GM19438 (cell line): Measurements from ENCODE around the gene TMEM39A.
A peak's percentile ranks its signal among the peaks of the same experiment; 100 is the strongest.

Experiments used
- ATAC-seq: cut with Tn5 transposase; IDR thresholded peaks from one replicate; pipeline ENCODE4 v1.9.1; 2021; ENCODE audit warnings: low read depth; ENCODE audit not compliant: unreplicated experiment

Gene TMEM39A, protein sequence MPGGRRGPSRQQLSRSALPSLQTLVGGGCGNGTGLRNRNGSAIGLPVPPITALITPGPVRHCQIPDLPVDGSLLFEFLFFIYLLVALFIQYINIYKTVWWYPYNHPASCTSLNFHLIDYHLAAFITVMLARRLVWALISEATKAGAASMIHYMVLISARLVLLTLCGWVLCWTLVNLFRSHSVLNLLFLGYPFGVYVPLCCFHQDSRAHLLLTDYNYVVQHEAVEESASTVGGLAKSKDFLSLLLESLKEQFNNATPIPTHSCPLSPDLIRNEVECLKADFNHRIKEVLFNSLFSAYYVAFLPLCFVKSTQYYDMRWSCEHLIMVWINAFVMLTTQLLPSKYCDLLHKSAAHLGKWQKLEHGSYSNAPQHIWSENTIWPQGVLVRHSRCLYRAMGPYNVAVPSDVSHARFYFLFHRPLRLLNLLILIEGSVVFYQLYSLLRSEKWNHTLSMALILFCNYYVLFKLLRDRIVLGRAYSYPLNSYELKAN

GRCh38 chr3:119463171-119464169, at the start of gene TMEM39A:
Gene TMEM39A, minus strand, starts transcription at chr3:119463615. Its CDS starts 1,541 bp downstream, at chr3:119462074.
- ATAC-seq, result peak; percentile 94

DNA sequence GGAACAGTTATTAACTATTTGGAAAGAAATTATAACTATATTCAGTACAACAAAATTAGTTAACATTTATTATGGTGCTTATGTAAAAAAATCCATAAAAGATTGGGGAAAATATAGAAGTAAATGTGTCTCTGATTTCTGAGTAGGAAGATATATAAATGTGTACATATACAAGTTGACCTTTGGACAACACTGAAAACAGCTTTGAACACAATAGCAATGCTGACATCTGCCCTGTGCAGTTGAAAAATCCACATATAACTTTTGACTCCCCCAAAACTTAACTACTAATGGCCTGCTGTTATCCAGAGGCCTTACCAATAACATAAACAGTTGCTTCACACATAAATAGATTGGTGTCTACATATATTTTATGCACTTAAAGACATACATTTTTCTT, 47.3 kb upstream of the TMEM39A start:
- no peak for ATAC-seq

DNA sequence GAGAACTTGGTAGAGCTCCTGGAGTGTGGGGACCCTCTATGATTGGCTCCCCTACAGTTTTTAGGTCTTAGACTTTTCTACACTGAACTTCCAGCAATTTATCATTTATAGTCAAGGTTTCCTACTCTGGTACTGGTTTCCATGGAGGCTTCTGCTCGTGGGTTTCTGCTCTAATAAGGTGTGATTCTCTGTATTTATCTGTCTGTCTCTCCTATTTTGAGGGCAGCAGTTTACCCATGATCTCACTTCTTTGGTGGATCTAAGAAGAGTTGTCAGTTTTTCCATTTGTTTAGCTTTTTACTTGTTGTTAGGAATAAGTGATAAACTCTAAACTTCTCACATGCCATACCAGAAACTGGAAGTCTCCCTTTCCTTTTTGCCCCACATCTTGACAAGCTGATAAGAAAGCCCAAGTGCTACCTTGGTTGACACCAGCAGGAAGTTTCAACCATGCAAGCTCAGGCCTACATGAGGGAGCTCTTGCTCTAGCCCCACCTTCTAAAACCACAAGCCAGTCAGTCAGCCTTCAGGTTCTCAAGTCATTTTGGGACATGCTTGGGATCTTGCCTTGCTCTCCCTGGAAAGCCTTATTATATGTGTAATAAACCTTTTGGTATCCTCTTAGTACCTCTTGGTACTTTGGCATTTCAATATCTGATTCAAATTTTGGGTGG, 44.9 kb upstream of the TMEM39A start:
- no peak for ATAC-seq

DNA sequence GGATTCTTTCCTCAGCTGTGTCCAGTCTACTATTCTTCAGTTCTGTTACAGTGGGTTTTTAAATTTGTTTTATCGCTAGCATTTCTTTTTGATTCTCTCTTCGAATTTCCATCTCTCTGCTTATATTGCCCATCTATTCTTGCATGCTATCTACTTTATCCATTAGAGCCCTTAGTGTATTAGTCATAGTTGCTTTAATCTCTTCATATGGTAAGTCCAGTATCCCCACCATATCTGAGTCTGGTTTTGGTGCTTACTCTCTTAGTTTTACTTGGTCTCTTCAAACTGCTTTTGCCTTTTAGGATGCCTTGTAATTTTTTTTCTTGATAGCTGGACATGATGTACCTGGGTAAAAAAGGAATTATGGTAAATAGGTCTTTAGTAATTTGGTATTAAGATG, 44.0 kb upstream of the TMEM39A start:
- no peak for ATAC-seq

DNA sequence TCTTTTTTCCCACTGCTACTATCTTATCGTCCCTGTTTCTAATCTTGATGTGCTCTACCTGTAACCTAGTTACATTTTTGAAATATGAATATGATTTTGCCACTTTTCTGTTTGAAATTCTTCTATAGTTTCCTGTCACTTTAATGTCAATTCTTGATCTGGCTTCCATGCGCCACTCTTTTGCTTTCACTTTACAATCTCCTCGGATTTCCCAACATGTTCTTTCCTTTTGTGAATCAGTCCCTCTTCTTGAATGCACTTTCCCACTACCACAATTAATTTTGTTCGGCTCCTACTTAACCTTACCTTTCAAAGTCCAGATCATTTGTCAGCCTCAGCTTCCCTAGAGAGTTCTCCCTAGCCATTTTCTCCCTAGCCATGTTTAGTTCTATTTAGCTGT, 43.2 kb upstream of the TMEM39A start:
- no peak for ATAC-seq

GRCh38 chr3:119500901-119501300, 37.5 kb upstream of the TMEM39A start:
- ATAC-seq, result no peak

DNA sequence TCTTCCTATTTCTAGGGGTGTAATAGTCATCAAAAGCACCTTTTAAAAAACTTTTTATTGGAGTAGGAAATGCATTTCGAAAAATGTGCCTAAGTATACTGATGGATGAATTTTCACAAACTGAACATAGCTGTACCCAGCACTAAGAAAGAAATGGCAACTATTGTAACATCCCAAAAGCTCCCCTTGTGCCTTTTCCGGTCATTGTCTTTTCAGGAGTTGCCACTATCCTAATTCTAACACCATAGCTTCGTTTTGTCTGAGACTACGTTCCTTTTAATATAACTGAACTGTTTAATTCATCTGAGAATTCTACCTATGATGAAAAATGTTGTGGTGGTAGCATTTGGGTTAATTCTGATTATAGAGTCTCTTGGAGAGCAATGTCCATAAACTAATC, 36.9 kb upstream of the TMEM39A start:
- no peak for ATAC-seq

DNA sequence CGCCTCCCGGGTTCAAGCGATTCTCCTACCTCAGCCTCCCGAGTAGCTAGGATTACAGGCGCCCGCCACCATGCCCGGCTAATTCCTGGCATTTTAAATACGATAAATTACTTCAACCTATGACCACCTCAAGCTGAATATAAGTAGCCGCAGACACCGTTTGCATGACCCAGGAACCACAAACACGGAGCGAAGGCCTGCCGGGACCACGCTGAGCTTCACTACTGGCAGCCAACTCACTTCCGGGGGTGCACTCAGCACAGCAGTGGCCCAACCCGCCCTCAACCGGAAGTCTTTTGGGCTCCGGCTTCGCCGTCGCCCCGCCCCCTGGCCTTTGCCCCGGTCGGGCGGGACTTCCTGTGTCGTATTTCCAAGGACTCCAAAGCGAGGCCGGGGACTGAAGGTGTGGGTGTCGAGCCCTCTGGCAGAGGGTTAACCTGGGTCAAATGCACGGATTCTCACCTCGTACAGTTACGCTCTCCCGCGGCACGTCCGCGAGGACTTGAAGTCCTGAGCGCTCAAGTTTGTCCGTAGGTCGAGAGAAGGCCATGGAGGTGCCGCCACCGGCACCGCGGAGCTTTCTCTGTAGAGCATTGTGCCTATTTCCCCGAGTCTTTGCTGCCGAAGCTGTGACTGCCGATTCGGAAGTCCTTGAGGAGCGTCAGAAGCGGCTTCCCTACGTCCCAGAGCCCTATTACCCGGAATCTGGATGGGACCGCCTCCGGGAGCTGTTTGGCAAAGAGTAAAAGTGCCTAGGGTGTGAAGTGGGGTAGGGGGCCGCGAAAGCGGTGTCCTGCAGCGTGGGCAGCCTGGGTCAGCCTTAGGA, 35.0 kb upstream of the TMEM39A start, which contains the start of gene TIMMDC1:
Gene TIMMDC1, plus strand, starts transcription at position 362 of the 826 bp plus-strand sequence. Its CDS starts 187 bp downstream, at position 549.
- peak; percentile 98 for ATAC-seq

GRCh38 chr3:119497820-119498185, 34.4 kb upstream of the TMEM39A start:
- ATAC-seq, result peak; percentile 14

DNA sequence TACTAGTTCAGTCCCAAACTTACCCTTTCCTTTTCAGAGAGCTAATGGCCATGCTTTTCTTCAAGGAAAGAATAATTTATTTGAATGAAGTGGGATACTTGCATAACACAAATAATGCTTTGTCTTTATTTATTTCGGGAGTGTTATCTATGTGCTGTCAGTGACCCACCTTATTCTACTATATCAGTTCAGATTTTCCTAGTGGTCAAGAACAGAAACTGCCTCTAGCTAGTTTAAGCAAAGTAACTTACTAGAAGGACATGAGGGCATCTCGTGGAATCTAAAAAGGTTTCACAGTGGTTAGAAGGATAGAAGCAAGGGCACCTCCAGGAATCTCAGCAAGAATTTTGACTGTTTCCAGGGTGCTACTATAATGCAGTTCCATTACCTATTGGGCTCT, 31.2 kb upstream of the TMEM39A start:
- no peak for ATAC-seq

DNA sequence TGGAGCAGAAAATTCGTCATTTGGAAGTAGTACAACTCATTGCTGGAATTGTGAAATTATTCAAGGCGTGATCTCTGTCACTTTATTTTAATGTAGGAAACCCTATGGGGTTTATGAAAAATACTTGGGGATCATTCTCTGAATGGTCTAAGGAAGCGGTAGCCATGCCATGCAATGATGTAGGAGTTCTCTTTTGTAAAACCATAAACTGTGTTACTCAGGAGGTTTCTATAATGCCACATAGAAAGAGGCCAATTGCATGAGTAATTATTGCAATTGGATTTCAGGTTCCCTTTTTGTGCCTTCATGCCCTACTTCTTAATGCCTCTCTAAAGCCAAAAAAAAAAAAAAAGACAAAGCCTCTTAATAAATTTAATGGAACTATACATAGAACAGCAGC, 29.4 kb upstream of the TMEM39A start:
- no peak for ATAC-seq

- ATAC-seq, result no peak
These were observed 28.7 kb upstream of the TMEM39A start for GRCh38 chr3:119492128-119492527.

- no peak for ATAC-seq
These were observed 26.7 kb upstream of the TMEM39A start for GRCh38 chr3:119490153-119490552.

- no peak for ATAC-seq
These were observed 22.1 kb upstream of the TMEM39A start for GRCh38 chr3:119485563-119485962.

DNA sequence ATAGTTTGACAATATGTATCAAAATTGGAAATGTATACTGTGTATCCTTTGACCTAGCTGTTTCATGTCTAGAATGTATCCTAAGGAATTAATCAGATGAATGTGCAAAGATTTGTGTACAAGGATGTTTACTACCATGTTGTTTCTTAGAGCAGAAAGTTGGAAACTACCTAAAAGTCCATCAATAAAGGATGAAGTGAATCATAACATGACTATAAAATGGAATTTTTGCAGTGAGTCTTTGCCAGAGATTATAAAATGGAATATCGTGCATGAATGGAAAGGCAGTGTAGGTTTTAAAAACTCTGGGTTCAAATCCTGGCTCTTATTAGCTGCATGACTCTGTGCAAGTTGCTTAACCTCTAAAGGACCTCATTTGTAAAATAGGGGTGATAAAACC, 19.7 kb upstream of the TMEM39A start:
- ATAC-seq, result no peak

DNA sequence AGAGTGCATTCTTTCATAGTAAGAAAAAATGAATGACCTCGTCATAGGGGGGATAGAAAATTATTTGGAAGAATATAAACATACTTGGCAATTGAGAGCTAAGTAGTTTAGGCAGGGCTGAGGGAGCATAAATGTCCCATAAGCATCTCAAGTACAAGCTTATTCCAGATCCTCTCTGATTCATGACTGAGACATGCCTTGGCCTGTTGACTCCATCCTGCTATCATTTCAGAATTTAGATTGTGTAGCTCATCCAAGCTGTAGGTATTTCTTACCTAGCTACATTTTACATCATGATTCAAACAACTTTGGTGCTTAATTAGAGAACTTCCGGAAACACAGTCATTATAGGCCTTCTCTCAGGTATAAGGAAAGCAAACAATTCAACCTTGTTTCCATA, 17.7 kb upstream of the TMEM39A start:
- ATAC-seq, result no peak

GRCh38 chr3:119470866-119471265, 7.5 kb upstream of the TMEM39A start:
- ATAC-seq, result no peak

- ATAC-seq, result no peak
These were observed 6.2 kb upstream of the TMEM39A start for GRCh38 chr3:119469418-119470189.

DNA sequence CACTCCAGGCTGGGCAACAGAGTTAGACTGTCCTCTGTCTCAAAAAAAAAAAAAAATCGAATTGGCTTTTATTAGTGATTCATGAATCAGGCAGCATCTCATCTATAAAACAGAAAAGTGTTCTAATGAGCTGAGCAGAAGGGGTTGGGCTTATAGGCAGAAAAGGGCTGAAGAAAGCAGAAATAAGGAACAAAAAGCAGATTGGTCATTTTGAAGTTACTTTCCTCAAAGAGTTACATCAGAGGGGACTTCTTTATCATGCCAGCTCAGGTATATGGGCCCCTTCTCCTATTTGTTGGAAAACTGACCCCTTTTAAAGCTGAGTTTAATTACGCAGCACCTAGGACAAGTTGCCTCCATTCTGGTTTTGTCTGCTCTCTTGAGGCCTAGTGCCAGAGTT, 4.6 kb upstream of the TMEM39A start:
- ATAC-seq, result no peak
